Measurements from ENCODE around the gene CEP76. TPM values are rescaled to one million over a fixed set of nuclear protein-coding genes. Genes with fewer than 3 reads are reported as not detected.

The CEP76 gene
- total RNA-seq, 2 experiments from 2014 or later, result 13.0 to 15.2 TPM

DNA sequence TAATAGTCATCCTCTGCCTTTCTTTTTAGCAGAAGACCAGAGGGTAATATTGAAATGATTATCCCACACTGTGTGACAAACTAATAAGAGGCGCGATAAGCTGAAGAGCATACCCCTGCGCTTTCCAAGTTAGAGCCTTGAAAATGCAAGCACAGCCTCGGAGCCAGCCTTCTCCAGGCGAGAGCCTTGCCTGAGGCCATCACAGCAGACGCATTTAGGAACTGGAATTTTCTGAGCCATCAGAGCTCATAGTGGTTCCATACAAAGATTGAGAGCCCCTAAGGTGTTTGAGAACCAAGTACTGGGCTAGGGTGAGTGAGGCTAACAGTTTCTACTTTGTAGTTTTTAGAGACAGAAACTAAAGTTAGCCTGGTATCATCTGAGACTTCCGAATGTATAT, 20.2 kb upstream of the CEP76 start:
- ChIA-PET POLR2A (no interaction called here), CTCF (interaction anchor here (1.3 kb wide), 1 partner anchor 212 kb away, joined by 7 read pairs; no protein-coding TSS in a partner anchor)

DNA sequence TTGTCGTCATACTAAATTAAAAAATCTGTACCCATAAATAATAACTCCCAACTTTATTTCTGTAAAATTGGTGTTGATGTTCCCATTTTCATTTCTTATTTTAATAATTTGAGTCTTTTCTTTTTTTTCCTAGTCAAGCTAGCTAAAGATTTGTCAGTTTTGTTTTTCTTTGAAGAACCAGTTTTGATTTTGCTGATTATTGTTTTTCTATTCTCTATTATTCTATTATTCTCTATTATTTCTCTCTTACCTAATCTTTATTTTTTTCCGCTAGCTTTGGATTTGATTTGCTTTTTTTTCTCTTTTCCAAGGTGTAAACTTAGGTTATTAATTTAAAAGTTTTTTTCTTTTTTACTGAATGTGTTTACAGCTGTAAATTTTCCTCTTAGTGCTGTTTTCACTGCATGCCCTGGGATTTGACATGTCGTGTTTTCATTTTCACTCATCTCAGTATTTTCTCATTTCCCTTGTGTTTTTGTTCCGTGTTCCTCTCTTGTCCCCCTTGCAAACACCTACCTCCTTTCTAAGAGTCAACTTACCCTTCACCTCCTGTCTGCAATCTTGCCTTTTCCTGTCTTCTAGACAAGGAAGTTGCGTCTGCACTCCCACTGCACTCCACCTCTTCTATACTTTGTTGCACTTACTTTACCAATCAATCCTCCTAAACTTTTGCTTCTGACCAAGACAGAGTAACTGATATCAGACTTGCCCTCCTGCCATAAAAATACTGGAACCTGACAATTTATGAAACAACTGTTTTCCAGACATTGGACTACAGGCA, 19.2 kb upstream of the CEP76 start:
- POLR2A ChIA-PET, result no interaction called here

DNA sequence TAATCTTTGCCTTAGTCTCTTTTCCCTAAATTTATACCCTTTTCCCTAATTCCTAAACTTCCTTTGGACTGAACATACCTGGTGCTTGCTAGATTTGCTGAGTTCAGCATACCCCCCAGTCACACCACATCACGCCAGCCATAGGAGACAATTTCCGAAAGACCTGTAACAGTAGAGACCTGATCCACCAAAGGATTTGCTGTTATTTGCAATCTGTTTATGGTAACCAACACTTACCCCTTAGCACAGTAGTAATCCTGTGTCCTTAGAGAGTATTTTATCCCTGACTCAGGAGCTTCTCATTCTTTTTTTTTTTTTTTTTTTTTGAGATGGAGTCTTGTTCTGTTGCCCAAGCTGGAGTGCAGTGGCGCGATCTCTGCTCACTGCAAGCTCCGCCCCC, 8.9 kb upstream of the CEP76 start:
- POLR2A ChIA-PET, result interaction anchor here (0.6 kb wide), 1 partner anchor 25 kb away, joined by 4 read pairs; no protein-coding TSS in a partner anchor
- CTCF ChIA-PET, result no interaction called here

More for the DNA sequence above, 19.2 kb upstream of the CEP76 start:
- CTCF ChIA-PET, result no interaction called here

DNA sequence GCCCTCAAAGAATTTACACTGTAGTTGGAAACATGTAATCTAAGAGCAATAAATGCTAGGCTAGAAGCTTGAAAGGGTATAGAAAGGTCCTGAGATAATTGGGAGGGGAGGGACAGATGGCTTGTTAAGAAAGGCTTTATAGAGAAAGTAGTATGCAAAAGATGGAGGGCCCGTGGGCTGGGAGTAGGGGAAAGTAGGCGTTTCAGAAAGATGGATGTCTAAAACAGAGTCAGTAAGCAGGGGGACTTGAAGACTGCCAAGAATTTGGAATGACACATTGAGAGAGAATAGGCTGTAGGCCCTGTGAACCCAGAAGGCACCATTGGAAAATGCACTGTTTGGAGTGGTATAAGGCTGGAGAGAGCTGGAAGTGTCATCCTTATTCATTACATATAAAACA, 1.1 kb upstream of the CEP76 start:
- CTCF ChIA-PET, result interaction anchor here (0.7 to 1.1 kb wide), 3 partner anchors 13 to 231 kb away, joined by 3 read pairs; no protein-coding TSS in a partner anchor
- POLR2A ChIA-PET, result interaction anchor here (1.1 kb wide), 1 partner anchor 11 kb away, joined by 7 read pairs; no protein-coding TSS in a partner anchor

DNA sequence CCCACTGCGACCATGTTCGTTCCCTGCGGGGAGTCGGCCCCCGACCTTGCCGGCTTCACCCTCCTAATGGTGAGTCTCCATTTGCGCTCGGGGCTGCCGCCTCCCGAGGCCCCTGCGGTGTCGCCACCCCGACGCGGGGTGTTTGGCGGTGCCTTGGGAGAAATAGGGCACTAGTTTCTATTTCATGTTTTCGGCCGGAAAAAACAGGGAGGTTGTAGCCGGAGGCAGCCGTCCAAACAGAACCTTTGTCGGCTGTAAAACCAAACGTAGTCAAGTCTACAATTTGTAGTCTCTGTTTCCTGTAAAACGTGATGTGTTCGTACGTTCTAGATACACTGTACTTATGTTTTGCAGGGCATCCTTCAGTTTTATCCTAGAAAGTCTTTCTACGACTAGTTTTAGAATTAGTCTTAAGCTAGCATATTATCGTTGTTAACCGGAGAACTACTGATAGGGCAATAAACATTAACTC, 609 bp upstream of the CEP76 start:
- CTCF ChIA-PET, result interaction anchor here (0.7 to 1.2 kb wide), 4 partner anchors 13 to 311 kb away, joined by 3 read pairs; no protein-coding TSS in a partner anchor
- POLR2A ChIA-PET, result interaction anchor here (0.6 to 1.4 kb wide), 3 partner anchors 11 to 288 kb away, joined by 5 to 7 read pairs (median 5); partner anchors contain the start of gene CEP192

DNA sequence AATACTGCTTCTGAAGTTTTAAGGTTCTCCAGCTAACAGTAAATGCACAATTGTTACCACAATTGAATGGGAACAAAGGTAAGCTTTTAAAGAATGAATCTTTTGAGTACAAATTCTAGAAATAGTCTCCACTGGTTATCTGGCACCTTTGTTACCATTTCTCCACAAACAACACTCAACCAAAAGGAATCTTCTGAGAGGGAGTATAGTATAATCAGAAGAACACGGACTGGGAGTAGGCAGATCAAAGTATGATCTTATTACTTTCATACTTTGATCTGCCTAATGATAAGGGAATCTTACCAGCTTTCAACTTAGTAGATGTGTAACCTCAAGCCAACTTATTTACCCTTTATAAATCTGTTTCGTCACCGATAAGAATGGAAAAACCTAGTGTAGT, 1.4 kb downstream of the CEP76 start:
- POLR2A ChIA-PET, result no interaction called here
- CTCF ChIA-PET, result interaction anchor here (1.0 kb wide), 1 partner anchor 43 kb away, joined by 3 read pairs; no protein-coding TSS in a partner anchor

DNA sequence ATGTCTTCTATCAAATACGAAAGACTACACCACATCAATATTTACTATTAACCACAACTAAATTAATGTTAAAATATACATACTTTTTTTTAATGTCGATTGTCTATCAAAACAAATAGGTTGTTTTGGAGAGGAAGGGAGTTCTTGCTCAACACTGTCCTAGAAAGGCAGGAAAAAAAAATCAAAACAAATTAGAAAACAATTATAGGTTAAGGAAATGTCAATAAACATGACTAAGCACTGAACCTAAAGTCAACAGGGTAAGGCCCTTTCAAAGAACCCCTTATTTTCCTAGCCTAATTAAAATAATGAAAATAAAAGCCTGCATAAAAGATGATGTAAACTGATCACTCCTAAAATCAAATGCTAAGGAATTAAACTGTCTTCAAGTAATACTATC, 2.8 kb downstream of the CEP76 start:
- ChIA-PET POLR2A (no interaction called here), CTCF (no interaction called here)

DNA sequence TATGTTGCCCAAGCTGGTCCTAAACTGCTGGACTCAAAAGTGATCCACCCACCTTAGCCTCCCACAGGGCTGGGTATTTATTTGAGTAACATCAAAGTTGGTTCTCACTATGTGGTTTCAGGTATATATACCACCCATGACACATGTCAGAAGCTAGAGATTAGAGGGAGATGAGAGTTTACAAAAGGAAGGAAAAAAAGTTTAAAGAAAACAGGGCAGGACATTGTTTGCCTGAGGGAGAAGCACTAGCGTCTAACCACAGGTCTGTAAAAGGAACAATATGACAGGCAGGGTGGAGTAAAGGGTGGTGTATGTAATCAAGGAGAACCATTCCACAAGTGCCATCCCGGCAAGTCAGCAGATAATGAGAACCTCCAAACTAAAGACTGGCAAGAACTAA, 8.5 kb downstream of the CEP76 start:
- ChIA-PET CTCF (no interaction called here), POLR2A (interaction anchor here (0.6 kb wide), 1 partner anchor 285 kb away, joined by 3 read pairs; no protein-coding TSS in a partner anchor)

DNA sequence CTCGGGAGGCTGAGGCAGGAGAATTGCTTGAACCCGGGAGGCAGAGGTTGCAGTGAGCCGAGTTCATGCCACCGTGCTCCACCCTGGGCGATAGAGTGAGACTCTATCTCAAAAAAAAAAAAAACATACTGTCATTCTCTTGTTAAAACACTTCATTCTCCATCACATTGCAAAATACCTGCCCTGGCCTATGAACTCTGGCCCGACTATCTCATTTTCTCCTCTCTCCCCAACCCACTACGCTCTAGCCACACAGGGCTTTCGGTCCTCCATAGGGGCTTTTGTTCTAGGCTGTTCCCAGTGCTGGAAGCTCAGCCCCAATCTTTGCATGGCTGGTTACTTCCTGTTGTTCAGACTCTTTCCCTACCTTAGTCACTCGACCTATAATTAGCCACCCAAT, 10.3 kb downstream of the CEP76 start:
- ChIA-PET CTCF (interaction anchor here (0.7 kb wide), 1 partner anchor 41 kb away, joined by 3 read pairs; no protein-coding TSS in a partner anchor), POLR2A (no interaction called here)

DNA sequence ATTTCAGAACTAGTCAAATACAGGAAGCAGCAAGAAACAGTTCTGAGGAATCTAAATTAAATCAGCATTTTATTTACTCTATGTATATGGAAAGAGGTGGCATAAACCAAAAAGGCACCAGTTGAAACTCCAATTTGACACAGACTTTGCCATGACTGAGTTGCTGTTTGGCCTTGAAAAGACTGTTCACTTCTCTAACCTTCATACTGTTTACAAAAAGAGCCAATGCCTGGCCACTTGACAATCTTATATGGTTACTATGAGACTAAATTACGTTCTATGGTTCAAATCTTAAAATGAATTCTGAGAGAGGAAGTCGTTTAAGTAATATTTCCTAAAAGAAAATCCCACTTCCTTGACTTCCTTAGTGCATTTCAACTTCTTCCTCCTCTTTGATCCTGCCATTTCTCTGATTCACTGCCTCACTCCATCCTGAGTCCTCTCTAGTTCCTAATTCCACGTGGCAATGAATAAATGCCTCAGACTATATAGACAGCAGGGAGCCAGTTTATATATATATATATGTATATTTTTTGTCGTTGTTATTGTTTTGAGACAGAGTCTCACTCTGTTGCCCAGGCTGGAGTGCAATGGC, 13.2 kb downstream of the CEP76 start:
- POLR2A ChIA-PET, result no interaction called here
- CTCF ChIA-PET, result no interaction called here

DNA sequence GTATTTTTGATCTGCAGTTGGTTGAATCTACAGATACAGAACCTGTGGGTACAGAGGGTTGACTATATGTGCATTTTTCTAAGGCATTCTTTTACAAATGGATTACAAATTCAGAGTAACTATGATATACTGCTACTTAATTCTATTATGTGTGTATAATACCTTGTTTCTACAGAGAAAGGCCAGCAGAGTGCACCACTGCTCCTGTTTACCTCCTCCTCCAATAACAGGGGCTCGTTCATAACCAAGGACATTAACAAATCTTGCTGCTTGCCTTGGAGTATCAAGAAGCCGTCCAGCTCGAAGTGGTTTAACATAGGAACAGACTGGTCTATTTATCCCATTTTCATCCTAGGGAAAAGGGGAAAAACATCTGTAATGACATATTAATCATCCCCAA, 16.4 kb downstream of the CEP76 start:
- ChIA-PET POLR2A (interaction anchor here (0.5 kb wide), 1 partner anchor 788 kb away, joined by 4 read pairs; no protein-coding TSS in a partner anchor), CTCF (no interaction called here)

DNA sequence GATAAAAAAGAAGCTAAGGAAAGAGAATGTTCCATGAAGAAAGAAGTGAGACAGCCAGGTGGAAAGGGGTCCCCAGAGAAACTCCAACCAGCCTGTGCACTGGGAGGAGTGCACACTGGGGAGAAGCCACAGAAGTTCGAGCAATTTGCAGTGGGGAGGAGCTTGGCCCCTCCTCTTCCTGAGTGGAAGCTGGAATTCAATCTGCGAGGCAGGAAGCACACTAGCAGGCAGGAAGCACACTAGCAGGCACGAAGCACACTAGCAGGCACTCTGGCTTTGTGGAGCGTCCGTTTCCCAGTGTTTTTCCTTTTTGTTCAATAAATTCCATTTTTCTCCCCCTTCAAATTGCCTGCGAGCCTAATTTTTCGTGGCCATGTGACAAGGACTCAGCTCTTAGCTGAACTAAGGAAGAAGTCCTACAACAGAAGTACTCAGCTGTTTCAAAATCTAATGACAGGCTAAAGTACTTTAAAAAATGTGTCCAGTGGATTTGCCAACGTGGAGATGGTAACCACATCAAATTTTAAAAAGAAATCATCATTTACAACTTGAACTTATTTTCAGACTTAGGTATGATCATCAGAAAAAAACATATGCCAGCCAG, 23.2 kb downstream of the CEP76 start:
- ChIA-PET POLR2A (no interaction called here), CTCF (no interaction called here)

DNA sequence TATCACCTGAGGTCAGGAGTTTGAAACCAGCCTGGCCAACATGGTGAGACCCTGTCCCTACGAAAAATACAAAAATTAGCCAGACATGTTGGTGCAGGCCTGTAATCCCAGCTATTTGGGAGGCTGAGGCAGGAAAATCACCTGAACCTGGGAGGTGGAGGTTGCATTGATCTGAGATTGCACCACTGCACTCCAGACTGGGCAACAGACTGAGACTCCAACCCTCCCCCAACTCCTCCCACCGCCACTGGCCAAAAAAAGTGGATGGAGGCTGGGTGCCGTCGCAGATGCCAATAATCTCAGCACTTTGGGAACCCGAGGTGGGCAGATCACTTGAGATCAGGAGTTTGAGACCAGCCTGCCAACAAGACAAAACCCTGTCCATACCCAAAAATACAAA, 34.5 kb downstream of the CEP76 start:
- CTCF ChIA-PET, result no interaction called here
- POLR2A ChIA-PET, result no interaction called here

DNA sequence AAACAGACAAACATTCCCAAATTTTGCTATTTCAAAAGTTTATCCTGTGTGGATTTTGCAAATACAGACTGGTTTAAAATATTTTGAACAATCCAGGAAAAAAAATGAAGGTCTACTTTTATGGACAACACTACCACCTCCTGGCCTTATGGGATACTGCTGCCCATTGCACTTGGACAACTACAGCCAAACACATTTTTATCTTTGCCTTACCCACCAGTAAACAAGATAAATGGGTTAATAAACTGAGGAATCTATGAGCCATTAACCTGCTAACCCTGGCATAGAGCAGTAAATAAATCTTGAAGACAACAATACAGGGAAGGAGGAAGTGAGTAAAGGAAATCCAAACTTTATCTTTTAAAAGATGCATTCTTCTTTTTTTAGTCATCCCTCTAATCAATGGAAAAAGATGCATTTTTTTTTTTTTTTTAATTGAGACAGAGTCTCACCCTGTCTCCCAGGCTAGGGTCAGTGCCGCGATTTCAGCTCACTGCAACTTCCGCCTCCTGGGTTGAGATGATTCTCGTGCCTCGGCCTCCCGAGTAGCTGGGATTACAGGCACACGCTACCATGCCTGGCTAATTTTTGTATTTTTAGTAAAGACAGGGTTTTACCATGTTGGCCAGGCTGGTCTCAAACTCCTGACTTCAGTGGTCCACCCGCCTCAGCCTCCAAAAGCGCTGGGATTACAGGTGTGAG, 42.5 kb downstream of the CEP76 start:
- ChIA-PET POLR2A (no interaction called here), CTCF (interaction anchor here (0.7 to 1.7 kb wide), 4 partner anchors 133 to 320 kb away, joined by 3 to 9 read pairs (median 4); no protein-coding TSS in a partner anchor)

DNA sequence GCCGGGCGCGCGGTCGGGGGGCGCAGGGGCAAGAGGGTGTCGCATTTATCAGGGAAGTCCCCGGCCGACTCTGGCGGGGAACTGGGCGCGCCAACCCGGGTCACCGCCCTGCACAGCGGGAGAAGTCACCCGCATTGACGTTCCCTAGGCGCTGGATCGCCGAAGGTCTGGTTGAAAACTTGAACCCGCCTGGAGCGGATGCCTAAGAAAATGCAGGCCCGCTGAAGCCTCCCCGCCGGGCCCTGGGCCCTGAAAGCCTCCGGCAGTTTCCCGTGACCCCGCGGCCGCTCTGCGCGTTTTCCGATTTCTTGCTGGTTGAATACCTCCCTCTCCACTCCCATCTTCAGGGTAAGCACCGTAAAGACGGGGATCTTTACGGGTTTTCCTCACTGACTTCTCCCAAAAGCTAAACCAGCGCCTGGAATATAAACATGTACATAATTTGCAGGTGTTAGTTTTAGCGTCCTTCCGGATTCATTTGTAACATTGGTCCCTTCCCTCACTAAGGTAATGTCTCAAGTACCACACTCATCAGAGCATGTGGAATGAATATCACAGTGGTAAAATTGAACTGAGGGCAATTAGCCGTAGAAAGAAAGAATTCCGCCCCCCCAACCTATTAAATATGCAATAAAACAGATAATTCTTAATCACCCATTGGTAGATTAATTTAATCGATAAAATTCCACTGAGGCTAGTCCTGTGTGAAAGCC, 43.9 kb downstream of the CEP76 start:
- ChIA-PET POLR2A (interaction anchor here (1.0 kb wide), 1 partner anchor 265 kb away, joined by 3 read pairs; no protein-coding TSS in a partner anchor), CTCF (interaction anchor here (0.6 to 1.7 kb wide), 4 partner anchors 7 to 268 kb away, joined by 3 to 9 read pairs (median 3); no protein-coding TSS in a partner anchor)

DNA sequence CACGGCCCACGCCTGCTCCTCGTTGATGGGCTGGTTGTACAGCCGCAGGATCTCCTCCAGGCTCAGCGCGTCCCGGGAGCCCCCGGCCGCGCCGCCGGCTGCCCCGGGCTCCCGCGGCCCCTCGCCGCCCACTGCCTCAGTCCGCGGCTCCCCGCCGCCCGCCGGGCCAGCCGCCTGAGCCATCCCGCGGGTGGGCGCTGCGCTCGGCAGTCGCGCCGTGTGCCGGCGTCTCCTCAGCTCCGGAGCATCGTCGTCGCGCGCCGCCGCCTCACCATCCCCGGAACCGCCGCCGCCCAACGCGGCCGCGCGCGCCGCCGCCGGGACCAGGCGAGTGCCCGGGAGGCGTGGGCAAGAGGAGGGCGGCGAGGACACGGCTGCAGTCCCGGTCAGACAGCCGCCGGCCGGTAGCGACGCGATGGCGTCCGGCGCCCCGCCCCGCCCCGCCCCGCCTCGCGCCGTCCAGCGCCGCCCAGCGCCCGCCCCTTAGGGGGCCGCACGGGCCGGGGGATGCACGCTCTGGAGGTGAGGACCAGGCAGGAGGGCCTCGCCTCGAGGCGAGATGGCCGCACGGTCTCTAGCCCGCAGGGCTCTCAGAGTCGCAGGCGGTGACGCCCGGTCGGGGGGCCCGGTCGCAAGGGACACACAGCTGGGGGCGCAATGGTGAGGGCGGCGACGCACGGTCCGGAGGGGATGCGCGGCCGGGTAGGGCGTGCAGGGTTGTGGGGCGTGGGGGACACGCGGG, 44.7 kb downstream of the CEP76 start, which contains the start of gene SPIRE1:
Gene SPIRE1 (minus strand): TSS at position 424 of the 742 bp plus-strand sequence. CDS start 241 bp downstream, at position 183.
- ChIA-PET CTCF (interaction anchor here (0.6 to 1.7 kb wide), 3 partner anchors 8 to 267 kb away, joined by 3 to 9 read pairs (median 3); no protein-coding TSS in a partner anchor), POLR2A (interaction anchor here (1.0 kb wide), 1 partner anchor 265 kb away, joined by 3 read pairs; no protein-coding TSS in a partner anchor)

DNA sequence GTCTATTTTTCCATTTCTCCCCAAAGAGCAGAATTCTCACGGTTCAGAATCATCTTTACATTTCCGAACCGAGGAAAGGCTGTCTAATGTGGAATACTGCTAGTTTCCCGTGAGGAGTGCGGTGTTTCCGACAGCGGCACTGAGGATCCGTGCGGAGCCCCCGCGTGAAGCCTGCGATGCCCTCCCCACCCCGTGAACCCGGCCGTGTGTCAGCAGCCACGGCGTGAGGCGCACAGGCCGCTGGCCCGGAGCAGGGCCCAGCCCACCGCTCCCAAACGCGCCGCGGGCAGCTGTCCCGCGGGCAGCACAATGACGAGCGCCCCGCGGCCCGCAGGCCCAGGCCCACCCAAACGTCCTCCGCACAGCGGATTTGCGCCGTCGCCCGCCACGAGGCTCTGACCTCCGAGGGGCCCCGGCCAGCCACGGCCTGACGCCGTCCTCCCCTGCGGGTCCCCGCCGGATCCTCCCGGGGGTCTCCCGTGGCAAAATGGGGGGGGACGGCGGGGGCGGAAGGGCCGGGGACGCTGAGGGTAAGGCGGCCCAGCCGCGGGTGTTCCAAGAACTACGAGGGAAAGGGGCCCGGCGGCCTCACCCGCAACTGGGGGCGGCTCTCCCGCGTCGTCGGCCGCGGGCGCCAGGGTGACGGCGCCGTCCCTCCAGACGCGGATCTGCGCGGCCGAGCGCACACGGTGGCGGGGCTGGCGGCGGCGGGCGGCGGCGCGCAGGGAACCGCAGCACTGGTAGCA, 45.4 kb downstream of the CEP76 start:
- ChIA-PET POLR2A (no interaction called here), CTCF (no interaction called here)

Measured in activated CD8-positive, alpha-beta memory T cell treated with anti-CD3 and anti-CD28 coated beads for 36 hours (primary cell).